GM19099 (cell line): ENCODE measurements around the gene VEPH1.

ENCODE experiments used
- POLR2A ChIP-seq: IDR thresholded peaks from 3 replicates; pipeline ENCODE4 v1.6.1; 2011; ENCODE audit warnings: low read depth; ENCODE audit not compliant: insufficient read length; ENCODE audit errors: extremely low read depth

VEPH1 gene

GRCh38 chr3:157469561-157470294 lies 33.5 kb downstream of the VEPH1 start:
- TF ChIP-seq POLR2A = no peak

- TF ChIP-seq POLR2A = no peak
Observed at GRCh38 chr3:157467200-157467599, 36.0 kb downstream of the VEPH1 start.

GRCh38 chr3:157465741-157466140 lies 37.5 kb downstream of the VEPH1 start:
- TF ChIP-seq POLR2A = no peak

- no peak for TF ChIP-seq POLR2A
Observed at GRCh38 chr3:157464321-157464720, 38.9 kb downstream of the VEPH1 start.

- no peak for TF ChIP-seq POLR2A
Observed at GRCh38 chr3:157463816-157464215, 39.4 kb downstream of the VEPH1 start.

GRCh38 chr3:157460253-157460652 lies 43.0 kb downstream of the VEPH1 start:
- no peak for TF ChIP-seq POLR2A

GRCh38 chr3:157459706-157460105 lies 43.5 kb downstream of the VEPH1 start:
- no peak for TF ChIP-seq POLR2A

DNA sequence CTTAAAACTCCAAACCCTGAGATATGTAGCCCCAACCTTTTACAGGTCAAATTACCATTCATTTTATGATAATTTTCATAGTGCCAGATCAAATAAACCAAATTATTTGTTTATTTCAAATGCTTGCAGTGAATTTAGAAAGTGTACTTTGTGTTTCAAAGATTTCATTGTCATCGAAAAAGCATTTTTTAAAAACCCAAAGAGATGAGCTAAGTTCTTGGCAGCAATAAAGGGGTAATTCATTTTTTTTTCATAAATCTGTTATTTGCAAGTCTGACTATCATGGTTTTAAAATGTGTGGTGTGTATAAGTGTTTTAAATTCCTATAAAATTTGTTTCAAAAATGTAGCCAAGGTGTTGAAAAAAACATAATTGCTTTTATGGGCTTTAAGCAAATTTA lies 49.4 kb downstream of the VEPH1 start:
- no peak for TF ChIP-seq POLR2A

DNA sequence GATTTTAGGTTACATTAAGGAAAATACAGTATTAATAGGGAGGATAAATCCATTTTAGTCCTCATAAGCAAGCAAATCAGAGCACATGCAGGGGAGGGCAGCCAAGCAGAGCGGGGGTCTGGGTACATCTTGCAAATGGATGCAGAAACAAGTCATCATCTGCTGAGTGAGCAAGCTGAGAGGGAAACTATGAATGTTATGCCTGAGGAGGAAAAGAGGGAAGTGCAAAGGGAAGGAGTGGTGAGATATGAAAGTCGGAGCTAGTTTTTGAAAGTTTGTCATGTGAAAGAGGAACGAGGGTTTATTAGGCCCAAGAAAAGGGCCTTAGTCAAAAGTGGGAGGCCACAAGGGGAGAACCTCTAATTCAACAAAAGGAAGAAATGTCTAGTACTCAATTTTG lies 51.1 kb downstream of the VEPH1 start:
- TF ChIP-seq POLR2A = no peak

DNA sequence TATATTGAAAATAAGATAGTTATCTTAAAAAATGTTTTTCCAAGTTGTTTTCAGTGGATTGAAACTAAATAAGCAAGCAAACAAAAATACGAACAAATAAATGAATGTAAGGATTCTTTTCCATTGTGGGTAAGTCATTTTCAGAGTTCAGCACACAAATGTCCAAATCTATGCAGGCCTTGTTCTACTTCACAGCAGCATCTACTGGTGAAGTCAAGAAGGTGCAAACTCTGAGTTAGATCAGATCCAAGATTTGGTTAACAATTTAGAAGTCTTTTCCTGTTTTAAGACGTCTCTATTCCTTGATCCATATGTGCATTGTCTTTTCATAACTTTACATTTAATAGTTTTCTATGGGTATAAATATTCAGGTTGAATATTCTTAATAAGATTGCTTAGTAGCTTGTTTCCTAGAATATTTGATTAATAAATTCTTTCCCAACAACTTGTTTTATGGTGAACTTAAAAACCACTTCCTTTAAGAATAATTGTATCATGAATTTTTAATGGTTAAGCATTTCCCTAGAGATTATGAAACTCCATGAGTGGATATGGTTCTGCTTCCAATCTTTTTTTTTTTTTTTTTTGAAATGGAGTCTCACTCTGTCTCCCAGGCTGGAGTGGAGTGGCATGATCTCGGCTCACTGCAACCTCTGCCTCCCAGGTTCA lies 56.1 kb downstream of the VEPH1 start:
- no peak for TF ChIP-seq POLR2A

GRCh38 chr3:157445857-157446256 lies 57.4 kb downstream of the VEPH1 start:
- TF ChIP-seq POLR2A = no peak

DNA sequence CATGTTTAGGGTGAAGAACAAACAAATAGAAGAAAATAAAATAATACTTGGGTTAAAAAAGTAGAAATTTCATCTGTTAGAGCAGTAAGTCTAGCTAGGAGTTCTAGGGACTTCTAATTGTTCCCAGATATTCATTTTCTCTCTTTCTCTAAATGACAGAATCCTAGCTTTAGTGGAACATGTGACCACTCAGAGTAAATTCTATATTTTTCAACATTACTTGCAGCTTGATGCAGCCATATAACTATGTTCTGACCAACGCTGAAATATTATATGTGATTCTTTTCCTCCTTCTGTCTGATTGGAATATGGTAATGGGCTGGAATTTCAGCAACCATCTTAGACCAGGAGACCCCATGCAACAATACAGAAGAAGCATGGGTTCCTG lies 58.4 kb downstream of the VEPH1 start:
- TF ChIP-seq POLR2A = no peak

DNA sequence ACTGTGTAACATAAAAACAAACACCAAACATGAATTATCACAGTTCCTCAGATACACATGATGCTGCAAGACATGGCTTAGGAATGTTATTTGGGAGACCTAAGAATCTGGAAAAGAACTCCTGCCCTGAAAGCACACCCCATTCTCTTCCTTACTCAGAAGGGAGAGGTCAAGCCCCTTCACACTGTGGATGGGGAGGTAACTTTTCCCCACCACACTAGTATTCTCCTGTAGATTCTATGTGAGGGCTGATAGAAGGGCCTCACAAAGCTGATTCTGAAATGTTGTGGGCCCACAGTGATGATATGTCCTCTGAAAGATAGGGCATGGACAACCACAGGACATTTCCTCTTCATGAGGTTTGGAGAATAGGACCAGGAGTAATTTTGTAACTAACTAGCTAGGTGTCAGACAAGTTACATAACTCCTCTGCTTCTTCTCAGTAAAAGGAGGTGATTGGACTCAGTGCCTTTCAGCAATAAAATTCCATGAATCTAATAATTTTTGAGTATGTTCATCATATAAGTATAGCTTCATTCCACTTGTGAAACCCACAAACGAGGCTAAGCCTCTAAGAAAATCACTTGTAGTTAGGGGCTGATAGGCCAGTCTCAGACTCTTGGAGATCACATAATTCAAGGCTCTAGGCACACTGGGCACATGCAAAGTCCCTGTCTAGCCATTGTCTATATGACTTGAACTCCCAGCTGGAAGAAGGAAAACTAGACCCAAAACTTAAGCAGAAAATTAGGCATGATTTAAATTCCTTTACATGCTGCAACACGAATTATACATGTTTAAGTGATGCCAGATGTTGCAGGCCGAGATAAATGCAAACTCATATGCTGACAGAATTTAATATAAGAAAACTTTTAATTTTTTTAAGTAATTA lies 59.1 kb downstream of the VEPH1 start:
- no peak for TF ChIP-seq POLR2A

GRCh38 chr3:157442729-157443128 lies 60.5 kb downstream of the VEPH1 start:
- TF ChIP-seq POLR2A = no peak

DNA sequence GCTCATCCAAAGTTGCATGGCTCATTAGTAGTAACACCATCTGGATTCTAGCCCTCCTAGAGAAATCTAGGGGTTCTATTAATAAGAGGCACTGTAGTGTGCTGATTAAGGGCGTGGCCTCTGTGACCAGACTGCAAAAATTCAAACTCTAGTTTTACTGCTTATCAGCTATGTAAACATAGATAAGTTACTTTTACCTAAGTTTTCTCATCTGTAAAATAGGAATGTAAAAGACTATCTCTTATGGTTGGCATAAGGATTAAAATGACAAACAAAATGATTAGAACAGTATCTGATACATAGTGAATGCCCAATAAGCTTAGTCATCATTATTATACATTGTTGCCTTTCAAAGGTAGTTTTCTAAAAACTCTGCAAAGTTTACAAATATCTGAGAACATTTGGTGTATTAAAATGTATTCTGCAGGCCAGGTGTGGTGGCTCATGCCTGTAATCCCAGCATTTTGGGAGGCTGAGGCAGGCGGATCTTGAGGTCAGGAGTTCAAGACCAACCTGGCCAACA lies 62.1 kb downstream of the VEPH1 start:
- no peak for TF ChIP-seq POLR2A
